Measurements from ENCODE around the gene SDC3.

Gene SDC3

DNA sequence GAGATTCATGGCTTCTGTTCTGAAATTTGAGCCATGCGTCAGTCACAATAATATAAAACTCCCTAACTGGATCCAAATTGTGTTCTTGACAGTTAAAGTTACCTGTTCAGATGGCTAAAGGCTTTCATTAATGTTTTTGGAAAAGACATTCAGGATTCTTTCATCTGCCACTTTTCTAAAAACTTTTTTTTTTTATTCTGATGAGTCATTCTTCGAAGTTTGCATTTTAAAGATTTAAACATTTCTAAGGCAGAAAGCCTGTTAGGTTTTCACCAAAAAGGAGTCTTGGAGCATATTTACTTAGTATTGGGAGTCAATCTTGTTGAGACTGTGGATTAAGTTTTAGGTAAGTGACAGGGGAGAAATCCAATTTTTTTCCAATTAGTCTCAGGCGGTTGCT is 18.9 kb upstream of the SDC3 start:
- no peak for DNase-seq

DNA sequence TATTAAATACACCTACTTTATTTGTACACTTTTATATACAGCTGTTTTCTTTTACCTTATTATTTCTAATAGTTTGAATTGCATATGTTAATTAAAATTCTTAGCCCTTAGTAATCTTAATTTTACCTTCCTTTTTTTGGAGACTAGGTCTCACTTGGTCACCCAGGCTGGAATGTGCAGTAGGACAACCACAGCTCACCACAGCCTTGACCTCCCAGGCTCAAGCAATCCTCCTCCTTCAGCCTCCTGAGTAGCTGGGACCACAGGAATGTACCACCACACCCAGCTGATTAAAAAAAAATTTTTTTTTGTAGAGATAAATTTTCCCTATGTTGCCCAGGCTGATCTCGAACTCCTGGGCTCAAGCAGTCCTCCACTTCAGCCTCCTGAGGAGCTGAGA is 15.0 kb upstream of the SDC3 start:
- no peak for DNase-seq

GRCh38 chr1:30920827-30921226 is 12.3 kb upstream of the SDC3 start:
- no peak for DNase-seq

DNA sequence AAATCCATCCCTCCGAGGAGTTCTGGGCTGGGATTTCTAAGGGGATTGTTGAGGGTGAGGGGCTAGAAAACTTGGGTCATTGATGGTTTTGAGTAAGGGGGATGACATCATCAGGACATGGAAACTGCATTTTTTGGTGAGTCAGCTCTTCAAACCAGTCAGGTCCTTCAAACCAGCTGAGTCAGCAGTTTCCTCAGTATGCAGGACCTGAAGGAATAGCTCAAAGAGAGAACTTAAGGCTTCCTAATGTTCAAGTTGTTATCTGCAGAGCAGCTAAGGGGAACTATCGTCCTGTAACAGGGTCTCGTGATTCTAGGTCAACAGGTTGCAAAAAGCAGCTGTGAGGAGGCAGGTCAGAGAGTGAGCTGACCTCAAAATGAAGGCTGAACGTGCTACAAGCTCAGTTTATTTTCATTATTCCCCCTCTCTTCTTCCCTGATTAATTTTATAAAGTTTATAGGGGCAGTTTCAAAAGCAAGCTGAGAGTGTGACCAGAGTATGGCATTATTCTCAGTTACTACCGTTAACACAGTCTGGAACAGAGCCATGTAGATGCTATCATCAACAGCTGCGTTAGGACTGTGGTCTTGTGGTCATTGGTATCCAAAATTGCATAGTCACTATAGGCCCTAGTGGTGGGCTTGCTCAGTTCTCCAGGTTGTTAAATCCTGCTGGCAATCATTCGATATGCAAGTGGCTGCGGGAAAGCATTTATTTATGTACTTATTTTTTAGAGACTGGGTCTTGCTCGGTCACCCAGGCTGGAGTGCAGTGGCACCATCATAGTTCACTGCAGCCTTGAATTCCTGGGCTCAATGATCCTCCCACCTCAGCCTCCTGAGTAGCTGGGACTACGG is 10.7 kb upstream of the SDC3 start:
- no peak for DNase-seq

GRCh38 chr1:30916296-30916695 is 7.7 kb upstream of the SDC3 start:
- DNase-seq = no peak

DNA sequence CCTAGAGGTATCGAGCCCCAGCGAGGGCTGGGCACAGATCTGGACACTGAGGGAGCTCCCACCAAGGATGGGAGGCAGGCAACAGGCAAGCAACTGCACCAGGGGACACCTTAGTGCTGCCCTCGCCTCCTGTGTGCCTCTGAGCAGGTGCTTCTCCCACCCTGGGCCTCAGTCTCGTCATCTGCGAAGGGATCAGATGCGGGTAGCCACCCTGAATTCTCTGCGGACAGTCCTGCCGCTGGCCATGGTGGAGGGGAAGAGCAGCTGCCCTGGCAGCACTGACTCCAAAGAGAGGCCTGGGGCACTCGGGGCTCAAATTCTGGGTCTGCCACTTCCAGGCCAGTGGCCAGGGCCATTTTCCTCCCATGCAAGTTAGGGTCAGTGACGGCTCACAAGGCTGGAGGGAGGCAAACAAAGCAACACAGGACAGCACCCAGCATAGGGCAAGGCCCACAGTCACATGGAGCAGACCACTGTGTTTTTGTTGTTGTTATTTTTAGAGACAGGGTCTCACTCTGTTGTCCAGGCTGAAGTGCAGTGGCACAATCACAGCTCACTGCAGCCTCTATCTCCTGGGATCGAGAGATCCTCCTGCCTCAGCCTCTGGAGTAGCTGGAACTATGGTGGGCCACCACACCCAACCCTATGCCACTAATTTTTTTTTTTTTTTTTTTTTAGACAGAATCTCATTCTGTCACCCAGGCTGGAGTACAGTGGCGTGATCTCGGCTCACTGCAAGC is 7.1 kb upstream of the SDC3 start:
- no peak for DNase-seq

DNA sequence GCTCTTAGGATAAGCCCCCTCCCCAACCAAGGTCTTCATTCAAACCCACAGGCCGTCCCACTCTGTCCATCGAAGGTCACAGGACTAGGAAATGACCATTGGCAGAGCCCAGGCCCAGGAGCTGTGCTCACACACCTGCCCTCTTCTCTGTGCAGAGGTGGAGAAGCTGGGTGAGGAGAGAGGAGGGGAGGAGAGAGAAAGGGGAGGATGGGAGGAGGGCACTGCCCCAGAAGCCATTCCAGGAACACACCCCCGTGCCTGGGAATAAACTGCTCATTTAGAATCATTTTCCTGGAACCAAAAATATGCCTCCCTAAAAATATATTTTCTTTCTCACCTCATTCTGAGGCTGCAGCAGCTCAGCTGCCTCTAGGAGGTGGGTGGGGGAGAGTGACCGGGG is 6.4 kb upstream of the SDC3 start:
- DNase-seq = no peak

DNA sequence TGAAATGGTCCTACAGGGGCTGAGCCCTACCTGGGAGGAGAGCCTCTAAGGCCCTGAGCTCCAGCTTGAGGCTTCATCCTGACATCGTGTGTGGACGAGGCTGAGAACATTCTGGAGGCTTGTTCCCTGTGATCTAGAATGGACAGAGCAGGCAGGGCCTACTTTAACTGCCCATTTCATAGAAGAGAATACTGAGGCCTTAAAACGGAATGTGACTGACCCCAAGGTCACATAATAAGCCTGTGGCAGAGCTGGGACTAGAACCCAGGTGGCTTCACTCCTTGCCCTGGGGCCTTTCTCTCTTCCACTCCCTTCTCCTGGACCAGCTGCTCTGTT is 6.0 kb upstream of the SDC3 start:
- no peak for DNase-seq

- no peak for DNase-seq
Measured at GRCh38 chr1:30912913-30913652, 4.5 kb upstream of the SDC3 start.

- DNase-seq = no peak
Measured at GRCh38 chr1:30912224-30912623, 3.7 kb upstream of the SDC3 start.

- peak; percentile 85 for DNase-seq
Measured at GRCh38 chr1:30911059-30911954, 2.7 kb upstream of the SDC3 start.

- no peak for DNase-seq
Measured at GRCh38 chr1:30909365-30910068, 959 bp upstream of the SDC3 start.

DNA sequence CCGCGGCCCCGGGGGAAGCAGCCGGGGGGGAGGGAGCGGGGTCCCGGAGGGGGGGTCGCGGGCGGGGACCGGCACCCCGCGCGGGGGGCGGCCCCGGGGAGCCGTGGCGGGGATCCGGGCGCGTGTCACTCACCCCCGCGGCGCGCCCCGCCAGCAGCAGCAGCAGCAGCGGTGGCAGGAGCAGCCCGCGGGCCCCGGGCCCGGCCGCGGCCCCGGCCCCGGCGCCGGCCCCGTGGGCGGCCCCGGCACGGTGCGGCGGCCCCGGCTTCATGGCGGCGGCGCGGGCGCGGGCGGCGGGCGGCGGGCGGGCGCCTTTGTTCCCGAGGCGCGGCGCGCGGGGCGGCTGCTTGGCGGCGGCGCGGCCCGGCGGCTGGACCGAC is 252 bp downstream of the SDC3 start:
- DNase-seq = no peak

DNA sequence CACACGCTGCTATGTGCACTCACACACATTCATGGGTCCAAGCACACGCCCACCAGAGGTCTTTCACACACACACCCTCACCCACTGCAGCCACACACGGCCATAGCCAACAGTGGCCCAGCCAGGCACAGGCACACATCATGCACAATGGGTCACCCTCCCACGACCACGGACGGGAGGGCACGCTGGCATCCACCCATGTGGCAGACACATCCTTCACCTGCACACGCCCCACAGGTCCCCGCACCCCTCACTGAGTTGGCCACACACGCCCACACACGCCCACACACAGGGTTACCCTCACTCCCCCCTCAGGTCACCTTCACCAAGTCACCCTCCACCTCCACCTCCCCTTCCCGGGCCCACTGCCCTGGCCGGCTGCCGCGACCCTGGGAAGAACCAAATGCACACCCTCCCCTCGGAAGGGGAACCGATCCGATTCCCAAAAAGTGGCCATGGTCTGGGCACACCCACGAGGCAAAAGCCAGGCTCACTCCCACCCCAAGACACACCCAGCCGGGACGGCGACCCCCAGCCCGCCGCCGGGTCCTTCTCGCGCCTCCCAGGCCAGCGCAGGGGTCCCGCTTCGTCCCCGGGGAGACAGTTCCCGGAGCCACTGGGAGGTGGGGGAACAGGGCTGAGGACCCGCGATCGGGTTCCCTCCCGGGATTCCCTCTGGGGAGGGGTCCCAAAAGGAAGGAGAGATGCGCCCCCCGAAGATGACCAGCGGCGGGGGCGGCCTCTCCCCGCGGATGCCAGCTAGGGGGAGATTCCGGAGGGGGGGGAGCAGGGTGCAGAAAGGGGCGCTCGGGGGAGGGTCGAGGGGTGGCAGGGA is 860 bp downstream of the SDC3 start:
- no peak for DNase-seq

- DNase-seq = no peak
Measured at GRCh38 chr1:30906631-30907441, 1.7 kb downstream of the SDC3 start.

DNA sequence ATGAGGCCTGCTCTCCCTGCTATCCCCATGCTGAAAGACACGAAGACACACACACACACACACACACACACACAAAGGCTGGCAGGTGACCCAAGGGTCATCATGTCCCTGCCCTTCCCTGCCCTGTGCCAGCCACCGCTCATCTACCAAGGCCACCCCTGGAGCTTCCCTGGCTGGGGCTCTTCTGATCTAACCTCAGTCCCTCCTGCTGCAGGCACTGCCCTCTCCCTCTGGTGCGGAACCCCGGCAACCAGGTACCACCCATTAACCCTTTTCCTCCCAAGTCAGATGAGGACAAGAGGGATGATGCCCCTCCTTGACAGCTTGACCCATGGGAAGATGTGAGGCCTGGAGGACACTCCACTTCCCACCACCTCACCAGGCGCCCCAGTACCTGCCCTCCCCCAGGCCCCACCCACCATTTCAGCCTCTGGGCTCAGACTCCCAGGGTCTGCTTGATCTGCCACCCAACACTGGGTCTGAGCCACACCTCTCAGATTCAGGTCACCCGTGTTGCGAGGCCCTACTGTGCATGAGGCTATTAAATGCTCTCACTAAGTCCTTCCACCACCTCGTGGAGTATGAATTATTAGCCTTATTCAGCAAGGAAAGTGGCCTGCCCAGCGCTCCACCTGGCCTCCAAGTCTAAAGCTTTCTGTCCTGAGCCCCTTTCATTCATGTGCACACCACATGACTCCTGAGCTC is 2.5 kb downstream of the SDC3 start:
- DNase-seq = no peak

GRCh38 chr1:30905403-30905802 is 3.2 kb downstream of the SDC3 start:
- no peak for DNase-seq

DNA sequence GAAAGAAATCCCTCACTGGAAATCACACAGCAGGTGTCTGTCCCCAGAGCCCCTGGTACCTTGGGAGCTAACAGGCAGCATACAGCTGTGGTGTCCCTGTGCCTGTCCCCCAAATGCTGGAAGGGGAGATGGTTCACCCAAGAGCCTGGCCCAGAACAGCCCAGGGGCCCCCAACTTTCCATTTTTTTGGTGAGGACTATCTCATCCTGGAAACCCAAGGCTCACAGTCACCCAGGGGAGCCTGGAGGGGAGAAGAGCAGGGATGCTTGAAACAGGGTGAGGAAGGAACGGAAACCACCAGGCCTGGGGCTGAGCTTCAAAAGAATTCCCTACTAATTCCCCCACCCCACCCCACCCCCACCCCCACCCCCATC is 3.6 kb downstream of the SDC3 start:
- no peak for DNase-seq

- no peak for DNase-seq
Measured at GRCh38 chr1:30904191-30904961, 4.2 kb downstream of the SDC3 start.

Measured in NCI-H2107 (cell line).